Measurements from ENCODE around the gene CFAP46. TPM values are rescaled to one million over a fixed set of nuclear protein-coding genes. Genes with fewer than 3 reads are reported as not detected.

CFAP46 gene
- total RNA-seq, 1 donor from 2014 or later = 3.7 TPM

DNA sequence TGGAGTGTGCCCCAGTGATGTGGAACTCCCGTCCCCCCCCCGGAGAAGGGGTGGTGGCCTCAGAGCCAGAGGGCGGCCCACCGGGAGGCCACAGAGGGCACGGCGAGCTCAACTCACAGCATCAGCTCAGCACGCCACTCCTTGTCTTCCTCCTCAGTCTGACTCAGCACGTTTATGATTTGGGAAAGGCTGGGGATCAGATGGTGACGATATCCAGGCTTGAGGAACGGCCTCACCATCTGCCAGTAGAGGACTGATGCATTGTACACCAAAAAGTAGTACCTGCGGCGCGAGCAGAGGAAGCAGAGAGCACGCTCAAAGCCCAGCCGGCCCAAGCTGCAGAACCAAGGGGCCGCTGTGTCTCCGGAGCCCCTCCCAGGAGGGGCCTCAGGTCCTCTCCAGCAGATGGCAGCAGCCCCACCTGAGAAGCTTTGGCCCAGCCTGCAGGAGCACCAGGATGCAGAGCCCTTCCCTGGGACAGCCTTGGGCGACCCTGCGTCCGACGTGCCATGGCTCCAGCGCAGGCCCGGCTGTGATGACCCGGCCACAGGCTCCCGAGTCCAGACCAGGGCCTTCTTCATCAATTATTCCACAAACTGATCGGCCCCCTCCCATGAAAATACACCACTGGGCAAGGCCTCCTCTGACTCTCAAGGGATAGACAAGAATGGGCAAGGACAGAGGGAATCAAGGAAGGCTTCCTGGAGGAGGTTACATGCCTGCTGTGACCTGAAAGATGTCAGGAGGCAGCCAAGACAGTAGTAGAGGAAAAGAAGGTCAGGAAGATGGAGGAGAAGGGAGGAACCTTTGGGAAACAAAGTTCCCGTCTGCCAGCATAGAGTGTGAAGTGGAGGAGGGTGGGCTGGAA, 3.7 kb downstream of the CFAP46 start:
- H3K9me3 Mint-ChIP-seq = no peaks in the 10 kb centered on the region
- ATAC-seq (ENCODE audit: low read depth) = no peak
- no peak overlapping the region for H3K27ac Mint-ChIP-seq
- H3K27me3 Mint-ChIP-seq = peaks cover 28% of the 10 kb centered on the region
- POLR2A ChIA-PET = no interaction called here
- CTCF ChIA-PET = no interaction called here
- no peak overlapping the region for H3K4me3 Mint-ChIP-seq
- peaks cover 37% of the 10 kb centered on the region for H3K4me1 Mint-ChIP-seq
- intact Hi-C loops (cut with micrococcal nuclease) = no loop called here
- no peaks in the 10 kb centered on the region for H3K36me3 Mint-ChIP-seq (ENCODE audit: low read depth)
- TF ChIP-seq, protein P1, sequence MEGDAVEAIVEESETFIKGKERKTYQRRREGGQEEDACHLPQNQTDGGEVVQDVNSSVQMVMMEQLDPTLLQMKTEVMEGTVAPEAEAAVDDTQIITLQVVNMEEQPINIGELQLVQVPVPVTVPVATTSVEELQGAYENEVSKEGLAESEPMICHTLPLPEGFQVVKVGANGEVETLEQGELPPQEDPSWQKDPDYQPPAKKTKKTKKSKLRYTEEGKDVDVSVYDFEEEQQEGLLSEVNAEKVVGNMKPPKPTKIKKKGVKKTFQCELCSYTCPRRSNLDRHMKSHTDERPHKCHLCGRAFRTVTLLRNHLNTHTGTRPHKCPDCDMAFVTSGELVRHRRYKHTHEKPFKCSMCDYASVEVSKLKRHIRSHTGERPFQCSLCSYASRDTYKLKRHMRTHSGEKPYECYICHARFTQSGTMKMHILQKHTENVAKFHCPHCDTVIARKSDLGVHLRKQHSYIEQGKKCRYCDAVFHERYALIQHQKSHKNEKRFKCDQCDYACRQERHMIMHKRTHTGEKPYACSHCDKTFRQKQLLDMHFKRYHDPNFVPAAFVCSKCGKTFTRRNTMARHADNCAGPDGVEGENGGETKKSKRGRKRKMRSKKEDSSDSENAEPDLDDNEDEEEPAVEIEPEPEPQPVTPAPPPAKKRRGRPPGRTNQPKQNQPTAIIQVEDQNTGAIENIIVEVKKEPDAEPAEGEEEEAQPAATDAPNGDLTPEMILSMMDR (IDR thresholded peaks at IDR 0.05) = no peak
- no peak for DNase-seq

DNA sequence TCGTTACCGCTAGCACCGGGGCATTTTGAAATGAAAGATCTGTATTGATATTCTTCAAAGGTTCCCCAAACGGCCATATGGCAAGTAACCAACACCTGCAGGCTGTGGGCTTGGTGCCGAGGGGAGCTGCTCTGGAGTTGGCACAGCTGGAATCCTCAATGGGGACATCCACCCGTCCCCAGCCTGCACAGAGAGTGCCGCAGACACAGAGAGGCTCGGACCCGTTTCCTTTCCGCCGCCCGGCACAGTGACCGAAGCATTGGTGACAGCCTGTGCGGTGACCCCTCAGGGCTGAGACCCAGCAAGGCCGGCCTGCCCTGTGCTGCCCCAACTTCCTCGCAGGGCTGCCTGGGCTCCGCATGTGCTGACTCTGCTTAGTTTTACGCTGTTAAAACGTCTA, 4.5 kb downstream of the CFAP46 start:
- H3K9me3 Mint-ChIP-seq = no peaks in the 10 kb centered on the region
- POLR2A ChIA-PET = no interaction called here
- DNase-seq (no peak), ATAC-seq (ENCODE audit: low read depth) (no peak)
- intact Hi-C loops (cut with micrococcal nuclease) = no loop called here
- H3K4me1 Mint-ChIP-seq = peaks cover 37% of the 10 kb centered on the region
- no peak overlapping the region for H3K4me3 Mint-ChIP-seq
- no peaks in the 10 kb centered on the region for H3K36me3 Mint-ChIP-seq (ENCODE audit: low read depth)
- no peak overlapping the region for H3K27ac Mint-ChIP-seq
- peaks cover 26% of the 10 kb centered on the region for H3K27me3 Mint-ChIP-seq
- CTCF ChIA-PET = no interaction called here
- TF ChIP-seq, protein P1 (IDR thresholded peaks at IDR 0.05) = no peak

DNA sequence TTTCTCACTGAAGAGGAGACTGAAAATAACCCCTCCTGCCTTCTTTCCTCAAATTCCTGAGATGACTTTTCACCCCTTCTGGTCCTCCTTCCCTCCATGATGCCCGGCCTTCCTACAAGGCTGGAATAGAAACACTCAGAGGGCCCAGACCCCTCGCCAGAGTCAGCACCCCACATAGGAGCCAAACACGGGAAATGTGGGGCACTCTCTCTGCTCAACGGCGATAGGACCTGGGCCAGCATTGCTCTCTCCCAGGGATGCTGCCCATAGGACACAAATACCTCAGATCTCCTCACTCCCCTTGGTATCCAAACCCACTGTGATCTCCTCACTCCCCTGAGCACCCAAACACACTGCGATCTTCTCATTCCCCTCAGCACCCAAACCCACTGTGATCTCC, 7.4 kb downstream of the CFAP46 start:
- DNase-seq = no peak
- POLR2A ChIA-PET = no interaction called here
- H3K36me3 Mint-ChIP-seq (ENCODE audit: low read depth) = no peaks in the 10 kb centered on the region
- intact Hi-C loops (cut with micrococcal nuclease) = no loop called here
- H3K27me3 Mint-ChIP-seq = peaks cover 9% of the 10 kb centered on the region
- no peak for ATAC-seq (ENCODE audit: low read depth)
- TF ChIP-seq, protein P1 (IDR thresholded peaks at IDR 0.05) = no peak
- H3K9me3 Mint-ChIP-seq = no peaks in the 10 kb centered on the region
- H3K4me1 Mint-ChIP-seq = peaks cover 29% of the 10 kb centered on the region
- CTCF ChIA-PET = no interaction called here
- H3K27ac Mint-ChIP-seq = no peak overlapping the region
- no peak overlapping the region for H3K4me3 Mint-ChIP-seq

DNA sequence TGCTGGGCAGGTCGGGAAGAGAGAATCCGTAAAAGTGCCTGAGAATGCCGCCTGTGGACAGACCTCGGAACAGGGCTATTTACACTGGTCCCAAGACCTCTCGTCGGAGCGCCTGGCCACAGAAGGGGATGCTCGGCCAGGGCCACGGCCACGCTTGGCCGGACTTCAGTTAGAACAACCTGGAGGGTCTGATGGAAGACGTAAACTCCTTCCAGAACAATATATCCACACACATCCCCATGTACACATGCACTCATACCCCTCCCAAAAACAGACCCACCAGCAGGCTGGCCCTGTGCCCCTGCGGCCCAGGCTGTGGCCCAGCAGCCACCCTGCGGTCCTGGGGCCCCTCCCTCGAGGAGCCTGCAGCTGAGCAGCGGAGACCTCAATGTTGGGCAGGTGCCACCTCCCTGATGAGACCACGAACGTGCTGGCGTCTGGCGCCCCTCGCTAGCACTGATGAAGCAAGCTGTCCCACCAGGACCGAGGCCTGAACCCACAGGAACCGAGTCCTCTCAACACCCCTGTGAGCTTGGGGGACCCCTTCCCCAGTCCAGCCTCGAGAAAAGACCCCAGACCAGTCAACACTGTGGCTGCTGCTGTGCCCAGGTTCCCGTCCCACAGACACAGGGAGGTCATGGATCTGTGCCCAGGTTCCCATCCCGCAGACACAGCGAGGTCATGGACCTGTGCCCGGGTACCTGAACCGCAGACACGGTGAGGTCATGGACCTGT, 8.9 kb downstream of the CFAP46 start:
- ChIA-PET CTCF (no interaction called here), POLR2A (interaction anchor here (1.3 kb wide), 1 partner anchor 18 kb away, joined by 3 read pairs; no protein-coding TSS in a partner anchor)
- no peak for ATAC-seq (ENCODE audit: low read depth)

More for the DNA sequence above, 8.9 kb downstream of the CFAP46 start:
- no peak for DNase-seq
- peaks cover 22% of the 10 kb centered on the region for H3K4me1 Mint-ChIP-seq
- no peak overlapping the region for H3K4me3 Mint-ChIP-seq
- TF ChIP-seq, protein P1 (IDR thresholded peaks at IDR 0.05) = no peak
- no peaks in the 10 kb centered on the region for H3K27me3 Mint-ChIP-seq
- intact Hi-C loops (cut with micrococcal nuclease) = no loop called here
- no peaks in the 10 kb centered on the region for H3K36me3 Mint-ChIP-seq (ENCODE audit: low read depth)
- no peaks in the 10 kb centered on the region for H3K9me3 Mint-ChIP-seq
- no peak overlapping the region for H3K27ac Mint-ChIP-seq
